Left ventricle myocardium inferior (tissue), 1 donor: ENCODE results near the gene SEMA6A. TPM values are rescaled to one million over a fixed set of nuclear protein-coding genes. Genes with fewer than 3 reads are reported as not detected.

Experiments
- DNase-seq: peaks from one replicate; pipeline ENCODE4 v3.0.0-alpha.2; 2020
- H3K27ac ChIP-seq: fragments of 200-600 bp; replicated peaks from 2 replicates; pipeline ENCODE4 v1.8.0; 2021
- H3K27me3 ChIP-seq: fragments of 200-600 bp; 2 replicates; pipeline ENCODE4 v1.8.0; 2021; ENCODE audit warnings: low read depth
- H3K36me3 ChIP-seq: fragments of 200-600 bp; 2 replicates; pipeline ENCODE4 v1.8.0; 2021
- H3K4me1 ChIP-seq: fragments of 200-600 bp; 2 replicates; pipeline ENCODE4 v1.8.0; 2021
- H3K4me3 ChIP-seq: fragments of 200-600 bp; 2 replicates; pipeline ENCODE4 v1.8.0; 2021; ENCODE audit warnings: mild to moderate bottlenecking, moderate library complexity
- H3K9me3 ChIP-seq: fragments of 200-600 bp; replicated peaks from 2 replicates; pipeline ENCODE4 v1.8.0; 2021
- intact Hi-C: fragments of 100-400 bp; cut with micrococcal nuclease; formaldehyde crosslinking; loops from one replicate; pipeline ENCODE4 v1.11.0; 2022
- total RNA-seq: library from RNA; stranded (reverse); fragmentation: NEBNext Ultra II Directional; extraction: Animal tissue kit (Norgen Biotek cat#: 25700); gene quantifications from one replicate; pipeline ENCODE4 v1.2.1, GENCODE V29; 2021
- TF ChIP-seq, protein P1 (sequence below): fragments of 200-600 bp; IDR thresholded peaks from 2 replicates; pipeline ENCODE4 v1.8.0; 2021; ENCODE audit warnings: antibody characterized with exemption, mild to moderate bottlenecking, borderline replicate concordance
- donor health status: DM: no; HTN: yes; CAD: no; lungs with severe emphysema.

The SEMA6A gene
- total RNA-seq, 1 donor from 2014 or later: 6.3 TPM

DNA sequence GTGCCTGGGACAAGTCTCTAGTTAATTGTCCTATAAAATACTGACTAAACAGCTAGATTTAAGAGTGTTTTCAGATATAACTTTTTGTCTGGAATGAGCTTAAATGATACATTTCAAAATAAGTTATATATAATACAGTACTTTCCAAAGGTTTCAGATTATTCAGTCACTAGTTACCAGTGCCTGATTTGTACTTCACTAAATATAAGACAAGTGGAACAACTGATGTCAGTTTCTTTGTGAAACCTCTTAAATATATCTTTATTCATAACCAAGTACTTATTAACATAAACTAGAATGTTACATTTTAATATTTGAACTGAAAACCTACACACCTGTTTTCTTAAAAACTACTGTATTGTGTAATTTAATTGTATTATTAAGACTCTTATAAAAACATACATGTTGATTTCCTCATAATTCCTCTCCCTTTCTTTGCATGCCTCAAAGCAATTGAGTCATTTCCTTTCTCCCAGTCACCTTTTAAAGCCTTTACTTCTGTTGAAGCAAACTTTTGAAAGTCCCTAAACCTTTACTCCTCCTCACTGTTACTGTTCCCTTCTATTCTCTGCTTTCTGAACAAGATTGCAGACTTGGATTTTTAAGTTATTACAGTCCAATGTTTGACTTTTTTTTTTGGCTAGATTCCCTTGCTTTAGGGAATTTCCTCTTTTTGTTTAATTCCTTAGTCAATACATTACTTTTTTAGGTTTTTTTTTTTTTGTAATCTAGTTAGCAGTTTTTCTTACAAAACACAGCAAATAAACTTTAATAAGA lies 8.7 kb upstream of the SEMA6A start:
- intact Hi-C loops: no loop called here
- H3K4me1 ChIP-seq: no peaks in the 10 kb centered on the region
- TF ChIP-seq, protein P1, sequence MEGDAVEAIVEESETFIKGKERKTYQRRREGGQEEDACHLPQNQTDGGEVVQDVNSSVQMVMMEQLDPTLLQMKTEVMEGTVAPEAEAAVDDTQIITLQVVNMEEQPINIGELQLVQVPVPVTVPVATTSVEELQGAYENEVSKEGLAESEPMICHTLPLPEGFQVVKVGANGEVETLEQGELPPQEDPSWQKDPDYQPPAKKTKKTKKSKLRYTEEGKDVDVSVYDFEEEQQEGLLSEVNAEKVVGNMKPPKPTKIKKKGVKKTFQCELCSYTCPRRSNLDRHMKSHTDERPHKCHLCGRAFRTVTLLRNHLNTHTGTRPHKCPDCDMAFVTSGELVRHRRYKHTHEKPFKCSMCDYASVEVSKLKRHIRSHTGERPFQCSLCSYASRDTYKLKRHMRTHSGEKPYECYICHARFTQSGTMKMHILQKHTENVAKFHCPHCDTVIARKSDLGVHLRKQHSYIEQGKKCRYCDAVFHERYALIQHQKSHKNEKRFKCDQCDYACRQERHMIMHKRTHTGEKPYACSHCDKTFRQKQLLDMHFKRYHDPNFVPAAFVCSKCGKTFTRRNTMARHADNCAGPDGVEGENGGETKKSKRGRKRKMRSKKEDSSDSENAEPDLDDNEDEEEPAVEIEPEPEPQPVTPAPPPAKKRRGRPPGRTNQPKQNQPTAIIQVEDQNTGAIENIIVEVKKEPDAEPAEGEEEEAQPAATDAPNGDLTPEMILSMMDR: no peak
- H3K27me3 ChIP-seq: no peaks in the 10 kb centered on the region
- H3K4me3 ChIP-seq: no peak overlapping the region
- no peaks in the 10 kb centered on the region for H3K36me3 ChIP-seq
- no peak for DNase-seq
- H3K9me3 ChIP-seq: no peaks in the 10 kb centered on the region
- no peak overlapping the region for H3K27ac ChIP-seq

DNA sequence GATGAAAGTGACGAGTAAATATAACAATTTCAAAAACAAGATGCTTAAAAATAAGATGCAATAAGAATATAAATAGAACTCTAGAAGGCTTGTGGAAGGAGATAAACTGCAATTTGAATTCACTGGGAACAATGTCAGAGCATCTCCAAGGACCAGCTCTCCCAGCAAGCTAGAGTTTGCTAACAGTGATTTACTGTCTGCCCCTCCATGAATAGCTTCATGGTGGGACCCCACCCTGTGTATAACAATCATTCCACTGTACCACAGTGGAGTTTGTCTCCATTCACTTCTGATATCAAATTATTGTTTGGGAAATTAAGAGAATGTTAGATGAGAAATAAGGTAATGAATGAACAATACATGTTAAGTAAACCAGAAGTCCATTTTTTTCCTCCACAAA lies 7.3 kb upstream of the SEMA6A start:
- Histone ChIP-seq H3K9me3 (no peaks in the 10 kb centered on the region), H3K27me3 (no peaks in the 10 kb centered on the region), H3K4me3 (no peak overlapping the region), H3K36me3 (no peaks in the 10 kb centered on the region), H3K27ac (no peak overlapping the region), H3K4me1 (peaks cover 2% of the 10 kb centered on the region)
- no peak for DNase-seq
- intact Hi-C loops: no loop called here
- TF ChIP-seq, protein P1: no peak

DNA sequence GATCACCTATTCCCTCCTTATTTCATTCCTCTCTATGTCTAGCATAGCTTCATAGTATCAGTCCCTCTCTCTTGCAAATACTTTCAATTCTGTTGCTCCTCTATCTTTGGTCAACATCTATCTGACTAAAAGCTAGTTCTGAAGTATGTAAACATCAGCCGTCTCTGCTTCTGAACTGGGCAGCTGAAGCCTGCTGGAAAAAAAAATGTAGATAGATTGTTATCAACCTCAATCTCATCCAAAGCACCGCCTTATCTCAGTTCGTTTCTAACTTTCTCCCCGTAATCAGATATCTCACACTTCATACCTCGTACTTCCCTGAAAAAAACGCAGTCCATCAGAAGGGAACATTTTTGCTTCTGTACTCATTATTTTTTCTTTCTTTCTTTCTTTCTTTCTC lies 4.5 kb upstream of the SEMA6A start:
- peaks cover 26% of the 10 kb centered on the region for H3K4me1 ChIP-seq
- H3K27me3 ChIP-seq: peaks cover under 1% of the 10 kb centered on the region
- intact Hi-C loops: loop anchor here (5.0 kb wide), 1 partner anchor 368 kb away; no protein-coding TSS in a partner anchor
- H3K9me3 ChIP-seq: no peaks in the 10 kb centered on the region
- H3K4me3 ChIP-seq: no peak overlapping the region
- DNase-seq: no peak
- H3K27ac ChIP-seq: no peak overlapping the region
- TF ChIP-seq, protein P1: no peak
- H3K36me3 ChIP-seq: no peaks in the 10 kb centered on the region

DNA sequence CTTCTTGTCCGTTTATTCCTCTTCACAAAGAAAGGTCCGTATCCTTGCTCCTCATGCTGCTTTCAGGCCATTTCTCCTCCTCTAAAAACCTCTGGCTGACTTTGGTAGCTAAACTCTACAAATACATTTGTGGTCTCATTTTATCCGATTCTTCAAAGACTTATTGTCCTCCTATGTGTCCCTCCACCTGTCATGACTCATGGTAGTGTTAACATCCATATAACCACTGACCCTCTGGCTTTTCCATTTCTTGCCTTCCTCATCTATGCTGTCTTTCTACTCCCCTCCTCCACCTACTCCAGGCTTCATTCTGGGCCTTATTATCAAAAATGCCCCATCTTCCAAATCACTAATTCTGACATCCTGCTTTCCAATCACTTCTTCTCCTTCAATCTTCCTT lies 4.1 kb upstream of the SEMA6A start:
- DNase-seq: no peak
- Histone ChIP-seq H3K9me3 (no peaks in the 10 kb centered on the region), H3K4me3 (no peak overlapping the region), H3K27me3 (peaks cover 5% of the 10 kb centered on the region), H3K4me1 (peaks cover 30% of the 10 kb centered on the region), H3K36me3 (no peaks in the 10 kb centered on the region), H3K27ac (no peak overlapping the region)
- TF ChIP-seq, protein P1: no peak
- intact Hi-C loops: loop anchor here (5.0 kb wide), 1 partner anchor 369 kb away; no protein-coding TSS in a partner anchor

DNA sequence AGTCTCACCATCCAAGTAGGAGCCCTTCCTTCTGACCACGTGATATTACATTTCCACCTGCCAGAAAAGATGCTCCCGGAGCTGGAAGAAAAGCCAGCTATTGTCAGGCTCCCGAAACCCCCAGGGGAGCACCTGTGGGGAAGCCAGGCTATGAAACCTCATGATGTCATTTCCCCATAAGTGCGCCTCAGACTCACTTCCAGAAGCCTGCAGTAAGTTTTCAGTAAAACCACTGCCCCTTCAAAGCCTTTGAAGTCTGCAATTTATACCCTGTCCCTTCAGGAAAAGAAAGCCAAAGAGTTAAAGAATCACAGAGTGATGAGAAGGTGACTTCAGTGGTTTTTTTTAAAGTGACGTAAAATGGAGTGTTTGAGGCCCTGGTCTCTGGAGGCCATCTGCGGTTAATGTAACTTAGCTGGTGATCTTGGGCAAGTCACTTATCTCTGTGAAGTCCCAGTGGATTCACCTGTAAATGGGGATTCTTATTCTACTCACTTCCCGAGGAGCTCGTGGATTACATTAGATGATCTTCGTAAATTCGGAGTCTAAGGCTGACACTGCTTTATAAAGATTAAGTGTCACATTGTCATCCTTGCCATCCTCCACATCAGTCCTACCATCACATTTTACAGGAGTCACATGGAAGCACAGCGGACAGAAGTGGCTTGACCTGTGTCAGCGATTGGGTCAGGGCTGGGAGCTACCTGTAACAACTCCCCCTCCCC lies 2.6 kb upstream of the SEMA6A start:
- no peak overlapping the region for H3K27ac ChIP-seq
- intact Hi-C loops: loop anchor here (5.0 kb wide), 1 partner anchor 370 kb away; no protein-coding TSS in a partner anchor
- H3K4me3 ChIP-seq: no peak overlapping the region
- DNase-seq: no peak
- H3K4me1 ChIP-seq: peaks cover 45% of the 10 kb centered on the region
- peaks cover 19% of the 10 kb centered on the region for H3K27me3 ChIP-seq
- no peaks in the 10 kb centered on the region for H3K9me3 ChIP-seq
- TF ChIP-seq, protein P1: no peak
- H3K36me3 ChIP-seq: no peaks in the 10 kb centered on the region
